GM12801 (cell line): ENCODE results near the gene EPB41L5.

Experiments
- CTCF ChIP-seq: IDR thresholded peaks from one replicate; pipeline ENCODE4 v1.5.1; 2011; ENCODE audit warnings: control low read depth; ENCODE audit not compliant: insufficient read length; ENCODE audit errors: extremely low read depth

Gene EPB41L5

GRCh38 chr2:120123090-120123489, 110.2 kb downstream of the EPB41L5 start:
- TF ChIP-seq CTCF = no peak

- no peak for TF ChIP-seq CTCF
Observed at GRCh38 chr2:120125195-120125594, 112.3 kb downstream of the EPB41L5 start.

GRCh38 chr2:120128216-120128615, 115.3 kb downstream of the EPB41L5 start:
- TF ChIP-seq CTCF = no peak

GRCh38 chr2:120132190-120132589, 119.3 kb downstream of the EPB41L5 start:
- TF ChIP-seq CTCF = no peak

- no peak for TF ChIP-seq CTCF
Observed at GRCh38 chr2:120132691-120133090, 119.8 kb downstream of the EPB41L5 start.

GRCh38 chr2:120133572-120134244, 120.8 kb downstream of the EPB41L5 start:
- no peak for TF ChIP-seq CTCF

- no peak for TF ChIP-seq CTCF
Observed at GRCh38 chr2:120134263-120134662, 121.4 kb downstream of the EPB41L5 start.

- no peak for TF ChIP-seq CTCF
Observed at GRCh38 chr2:120140866-120141265, 128.0 kb downstream of the EPB41L5 start.
